T-cell (primary cell): ENCODE measurements around the gene FUBP1. TPM values are rescaled to one million over a fixed set of nuclear protein-coding genes. Genes with fewer than 3 reads are reported as not detected.

Source experiments
- ATAC-seq, 4 experiments: fragments of 200-7000 bp in 3 of 4; fragments of 150-1000 bp in 1 of 4; cut with Tn5 transposase; replicated peaks in 1 of 4; 1 replicate in 3 of 4; 2 replicates in 1 of 4; pipeline ENCODE4 v1.10.0; 2021; ENCODE audit warnings: moderate library complexity in 3 of 4, mild to moderate bottlenecking in 2 of 4, moderate number of reproducible peaks in 1 of 4
- CTCF ChIA-PET, 2 donors: fragments of 300-600 bp; sonication (Branson Sonifier 250); formaldehyde crosslinking; loops; one replicate each; lab custom pipeline; 2022; ENCODE audit warnings: antibody characterized with exemption in 2 of 2; lab: Charles Lee
- POLR2A ChIA-PET, 2 donors: fragments of 300-600 bp; sonication (Branson Sonifier 250); formaldehyde crosslinking; loops; one replicate each; lab custom pipeline; 2022; ENCODE audit warnings: antibody characterized with exemption in 2 of 2; lab: Charles Lee
- DNase-seq, 35 experiments: peaks; one replicate each; pipeline versions ENCODE4 v3.0.0 to v3.0.0-alpha.2; 2013 to 2023
- H3K27ac ChIP-seq: one replicate; pipeline ENCODE4 v1.5.1; 2013; ENCODE audit warnings: low read length
- H3K27me3 ChIP-seq, 2 experiments: replicated peaks in 1 of 2; 1 replicate in 1 of 2; 2 replicates in 1 of 2; pipeline versions ENCODE4 v1.6.1 to v1.7.0; 2013; ENCODE audit warnings: low read length in 1 of 2, mixed read lengths in 1 of 2; ENCODE audit not compliant: control insufficient read depth in 2 of 2, insufficient read depth in 2 of 2; ENCODE audit errors: extremely low read depth in 1 of 2
- H3K36me3 ChIP-seq, 2 donors: 1 replicate in 1 of 2; 2 replicates in 1 of 2; pipeline versions ENCODE4 v1.6.1 to v1.7.0; 2013; ENCODE audit warnings: low read length in 1 of 2; ENCODE audit not compliant: control insufficient read depth in 2 of 2, insufficient read depth in 1 of 2; ENCODE audit errors: extremely low read depth in 1 of 2
- H3K4me1 ChIP-seq, 2 experiments: 1 replicate in 1 of 2; 2 replicates in 1 of 2; pipeline versions ENCODE4 v1.6.1 to v1.7.0; 2013; ENCODE audit warnings: low read length in 2 of 2, mixed read lengths in 1 of 2; ENCODE audit not compliant: insufficient read depth in 2 of 2, control insufficient read depth in 1 of 2; ENCODE audit errors: extremely low read depth in 1 of 2
- H3K4me3 ChIP-seq, 2 donors: 1 replicate in 1 of 2; 2 replicates in 1 of 2; pipeline versions ENCODE4 v1.5.1 to v1.7.0; 2013; ENCODE audit warnings: mild to moderate bottlenecking in 2 of 2, low read length in 1 of 2, moderate library complexity in 1 of 2; ENCODE audit not compliant: control insufficient read depth in 1 of 2; ENCODE audit errors: extremely low read depth in 1 of 2
- H3K9me3 ChIP-seq: 2 replicates; pipeline ENCODE4 v1.7.0; 2013
- H3K27ac Mint-ChIP-seq, 2 donors: one replicate each; pipeline ENCODE4 v1.8.0; 2020 to 2021; ENCODE audit warnings: mild to moderate bottlenecking in 2 of 2, mixed read lengths in 2 of 2
- H3K27me3 Mint-ChIP-seq, 2 donors: one replicate each; pipeline ENCODE4 v1.8.0; 2021 to 2022; ENCODE audit warnings: mixed read lengths in 2 of 2
- H3K36me3 Mint-ChIP-seq: one replicate; pipeline ENCODE4 v1.8.0; 2021; ENCODE audit warnings: mixed read lengths
- H3K4me1 Mint-ChIP-seq, 3 donors: one replicate each; pipeline ENCODE4 v1.8.0; 2020 to 2022; ENCODE audit warnings: mixed read lengths in 3 of 3, mild to moderate bottlenecking in 1 of 3
- H3K4me3 Mint-ChIP-seq, 3 donors: one replicate each; pipeline ENCODE4 v1.8.0; 2020 to 2022; ENCODE audit warnings: mild to moderate bottlenecking in 3 of 3, mixed read lengths in 3 of 3, moderate library complexity in 3 of 3
- H3K9me3 Mint-ChIP-seq, 3 donors: one replicate each; pipeline ENCODE4 v1.8.0; 2020 to 2022; ENCODE audit warnings: mixed read lengths in 3 of 3
- WGBS: methylation state at CpG from one replicate; pipeline ENCODE4 v1.1.5; 2013; ENCODE audit warnings: missing lambda C conversion rate; ENCODE audit not compliant: insufficient coverage; 5-methylcytosine and 5-hydroxymethylcytosine counted together
- total RNA-seq, 35 experiments: library from RNA in 6 of 35; stranded (reverse) in 6 of 35; fragments of 120-200 nt in 1 of 35; gene quantifications; one replicate each; pipeline versions ENCODE4 v1.2.1 to v1.2.4 and lab custom pipeline; 2013 to 2026

Gene FUBP1
- total RNA-seq, 5 donors from 2014 or later (not counting 1 experiment from before 2014, with no cell fraction given) = 180 to 224 (median 194) TPM

DNA sequence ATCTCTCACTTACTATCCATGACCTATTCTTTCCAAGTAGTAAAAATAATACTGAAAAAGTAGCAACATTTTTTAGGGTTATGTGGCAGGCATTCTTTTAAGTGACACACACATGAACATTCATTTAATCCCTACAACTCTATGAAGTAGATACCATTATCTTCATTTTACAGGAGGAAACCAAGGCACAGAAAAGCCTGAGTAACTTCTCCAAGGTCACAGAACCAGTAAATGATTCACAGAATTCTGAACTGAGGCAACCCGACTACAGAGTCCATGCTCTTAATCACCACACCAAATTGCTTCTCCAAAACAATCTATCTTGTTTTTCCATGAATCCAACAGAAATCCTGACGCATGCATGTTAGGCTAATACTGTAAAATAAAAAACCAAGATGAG lies 17.5 kb downstream of the FUBP1 start:
- Mint-ChIP-seq H3K9me3 (no peaks in the 10 kb centered on the region), H3K4me1 (peaks cover 26 to 38% (median 31%) of the 10 kb centered on the region in 3 donors), H3K4me3 (no peak overlapping the region), H3K36me3 (peaks cover 67% of the 10 kb centered on the region), H3K27ac (no peak overlapping the region), H3K27me3 (no peaks in the 10 kb centered on the region)
- Histone ChIP-seq H3K27ac (no peak overlapping the region), H3K9me3 (no peaks in the 10 kb centered on the region), H3K36me3 (peaks cover 5 to 97% of the 10 kb centered on the region in 2 donors), H3K4me3 (no peak overlapping the region), H3K4me1 (no peaks in the 10 kb centered on the region), H3K27me3 (no peaks in the 10 kb centered on the region)
- ATAC-seq (no peak), DNase-seq (no peak)
- POLR2A ChIA-PET = interaction anchor here in 1 of 2 donors (1.1 kb wide), 1 partner anchor 17 kb away, joined by 5 read pairs; the partner anchor contains the start of gene FUBP1
- CTCF ChIA-PET = interaction anchor here in 1 of 2 donors (1.1 kb wide), 1 partner anchor 15 kb away, joined by 3 read pairs; no protein-coding TSS in a partner anchor
- 80% methylated on average over 1 of the region's 2 CpGs for WGBS

DNA sequence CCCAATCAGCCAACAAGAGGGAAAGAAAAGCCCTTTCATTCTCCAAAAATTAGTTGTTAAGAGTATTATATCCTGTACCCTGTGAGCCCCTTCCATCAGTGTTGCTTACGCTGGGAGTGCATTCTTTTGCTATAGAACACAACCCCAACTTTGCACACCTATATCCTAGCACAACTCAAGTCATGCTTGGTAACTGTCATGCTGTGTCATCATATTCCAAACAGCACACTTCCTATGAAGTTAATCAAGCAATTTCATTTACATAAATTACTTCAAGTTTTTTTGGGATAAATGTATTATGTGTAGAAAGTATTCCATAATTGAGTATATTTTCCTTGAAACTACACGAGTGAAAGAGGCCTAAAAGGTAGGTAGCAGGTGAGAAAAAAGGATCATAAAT lies 20.0 kb downstream of the FUBP1 start:
- no peaks in the 10 kb centered on the region for H3K27me3 Mint-ChIP-seq
- H3K36me3 Mint-ChIP-seq = peaks cover 66% of the 10 kb centered on the region
- H3K27ac ChIP-seq = no peak overlapping the region
- 100% methylated on average over 1 of the region's 2 CpGs for WGBS
- peaks cover 22 to 30% (median 27%) of the 10 kb centered on the region in 3 donors for H3K4me1 Mint-ChIP-seq
- CTCF ChIA-PET = interaction anchor here in 1 of 2 donors (0.5 kb wide), 1 partner anchor 1886 kb away, joined by 3 read pairs; no protein-coding TSS in a partner anchor
- H3K4me3 ChIP-seq = no peak overlapping the region
- no peaks in the 10 kb centered on the region for H3K9me3 Mint-ChIP-seq
- H3K4me1 ChIP-seq = no peaks in the 10 kb centered on the region
- ATAC-seq = no peak
- peak overlapping the region; percentile 1 to 28 for H3K27ac Mint-ChIP-seq
- H3K9me3 ChIP-seq = no peaks in the 10 kb centered on the region
- peaks cover 5 to 96% of the 10 kb centered on the region in 2 donors for H3K36me3 ChIP-seq
- DNase-seq = no peak
- H3K27me3 ChIP-seq = no peaks in the 10 kb centered on the region
- no peak overlapping the region for H3K4me3 Mint-ChIP-seq
- POLR2A ChIA-PET = no interaction called here

DNA sequence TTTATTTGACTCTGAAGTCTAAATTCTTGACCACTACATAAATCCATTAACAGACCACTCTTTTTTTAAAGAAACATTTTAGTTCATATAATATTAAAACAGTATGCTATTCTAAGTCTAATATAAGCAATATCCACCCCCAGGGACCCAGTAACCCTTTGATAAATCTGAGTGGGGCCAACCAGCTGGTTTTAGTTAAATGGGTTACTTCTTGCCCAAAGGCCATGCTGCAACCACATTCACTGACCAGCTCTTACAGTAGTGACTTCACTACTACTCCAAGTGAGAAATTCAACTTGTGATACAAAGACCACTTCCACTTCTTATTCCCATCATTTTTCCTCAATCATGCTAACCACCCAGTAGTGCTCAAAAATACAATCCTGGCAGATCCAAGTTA lies 20.5 kb downstream of the FUBP1 start:
- H3K36me3 Mint-ChIP-seq = peaks cover 65% of the 10 kb centered on the region
- ChIA-PET POLR2A (no interaction called here), CTCF (interaction anchor here in 1 of 2 donors (0.5 kb wide), 1 partner anchor 1886 kb away, joined by 3 read pairs; no protein-coding TSS in a partner anchor)
- peaks cover 5 to 93% of the 10 kb centered on the region in 2 donors for H3K36me3 ChIP-seq
- ATAC-seq = no peak
- H3K27ac Mint-ChIP-seq = peak overlapping the region in 1 of 2 donors; percentile 1
- H3K4me1 Mint-ChIP-seq = peaks cover 22 to 30% (median 29%) of the 10 kb centered on the region in 3 donors
- no peaks in the 10 kb centered on the region for H3K9me3 ChIP-seq
- no peaks in the 10 kb centered on the region for H3K9me3 Mint-ChIP-seq
- no peaks in the 10 kb centered on the region for H3K27me3 Mint-ChIP-seq
- H3K4me3 ChIP-seq = no peak overlapping the region
- DNase-seq = no peak
- H3K4me3 Mint-ChIP-seq = no peak overlapping the region
- H3K27ac ChIP-seq = no peak overlapping the region
- H3K4me1 ChIP-seq = no peaks in the 10 kb centered on the region
- no peaks in the 10 kb centered on the region for H3K27me3 ChIP-seq

GRCh38 chr1:77956464-77956863 lies 22.4 kb downstream of the FUBP1 start:
- no peak overlapping the region for H3K4me3 ChIP-seq
- POLR2A ChIA-PET = interaction anchor here (0.5 to 1.5 kb wide), 6 partner anchors 9 to 48 kb away, joined by 3 to 10 read pairs (median 6); partner anchors contain the start of gene DNAJB4 (in 1 of the 2)
- Mint-ChIP-seq H3K9me3 (no peaks in the 10 kb centered on the region), H3K4me3 (no peak overlapping the region), H3K4me1 (peaks cover 22 to 31% (median 23%) of the 10 kb centered on the region in 3 donors), H3K27ac (no peak overlapping the region), H3K27me3 (no peaks in the 10 kb centered on the region), H3K36me3 (peaks cover 65% of the 10 kb centered on the region)
- no peak overlapping the region for H3K27ac ChIP-seq
- ATAC-seq (no peak), DNase-seq (no peak)
- no peaks in the 10 kb centered on the region for H3K27me3 ChIP-seq
- H3K9me3 ChIP-seq = no peaks in the 10 kb centered on the region
- no peaks in the 10 kb centered on the region for H3K4me1 ChIP-seq
- no CpG with 5 or more reads among the region's 3 CpGs for WGBS
- CTCF ChIA-PET = interaction anchor here (0.6 to 1.1 kb wide), 4 partner anchors 15 to 780 kb away, joined by 3 to 4 read pairs (median 3); partner anchors contain the start of gene DNAJB4 (in 1 of the 2)
- H3K36me3 ChIP-seq = peaks cover 9 to 90% of the 10 kb centered on the region in 2 donors

DNA sequence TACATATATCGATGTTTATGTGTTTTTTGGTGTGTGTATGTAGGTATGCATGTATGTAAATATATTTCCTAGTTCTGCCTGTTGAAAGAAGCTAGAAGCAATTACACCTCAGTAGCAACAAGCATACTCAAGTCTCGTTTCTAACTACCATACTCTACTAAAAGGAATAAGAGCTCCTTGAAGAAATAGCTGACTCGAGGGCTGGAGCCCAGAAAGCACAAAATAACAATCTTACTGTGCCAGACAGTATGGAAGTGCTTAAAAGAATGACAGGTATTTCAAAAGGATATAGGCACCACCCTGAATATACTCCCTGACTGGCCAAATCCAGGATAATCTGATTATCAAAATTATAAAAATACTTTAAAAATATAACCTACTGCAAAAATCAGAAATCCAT lies 23.2 kb downstream of the FUBP1 start:
- H3K27me3 Mint-ChIP-seq = no peaks in the 10 kb centered on the region
- H3K4me3 ChIP-seq = no peak overlapping the region
- DNase-seq = no peak
- no CpG with 5 or more reads among the region's 3 CpGs for WGBS
- H3K36me3 Mint-ChIP-seq = peaks cover 62% of the 10 kb centered on the region
- H3K36me3 ChIP-seq = peaks cover 6 to 86% of the 10 kb centered on the region in 2 donors
- ChIA-PET CTCF (interaction anchor here in 1 of 2 donors (0.9 to 1.1 kb wide), 2 partner anchors 49 to 98 kb away, joined by 3 read pairs; partner anchors contain the start of gene DNAJB4), POLR2A (interaction anchor here in 1 of 2 donors (1.4 to 1.5 kb wide), 2 partner anchors 9 to 49 kb away, joined by 4 to 10 read pairs; partner anchors contain the start of gene DNAJB4)
- ATAC-seq = no peak
- H3K9me3 Mint-ChIP-seq = no peaks in the 10 kb centered on the region
- no peaks in the 10 kb centered on the region for H3K9me3 ChIP-seq
- no peaks in the 10 kb centered on the region for H3K4me1 ChIP-seq
- H3K4me3 Mint-ChIP-seq = no peak overlapping the region
- peaks cover 23 to 28% (median 25%) of the 10 kb centered on the region in 3 donors for H3K4me1 Mint-ChIP-seq
- no peak overlapping the region for H3K27ac Mint-ChIP-seq
- H3K27me3 ChIP-seq = no peaks in the 10 kb centered on the region
- H3K27ac ChIP-seq = no peak overlapping the region

- Histone ChIP-seq H3K4me3 (no peak overlapping the region), H3K27me3 (no peaks in the 10 kb centered on the region), H3K27ac (no peak overlapping the region), H3K9me3 (no peaks in the 10 kb centered on the region), H3K4me1 (no peaks in the 10 kb centered on the region), H3K36me3 (peaks cover 6 to 85% of the 10 kb centered on the region in 2 donors)
- H3K27ac Mint-ChIP-seq = no peak overlapping the region
- no CpG with 5 or more reads among the region's 2 CpGs for WGBS
- H3K4me1 Mint-ChIP-seq = peaks cover 22 to 28% (median 26%) of the 10 kb centered on the region in 3 donors
- no peaks in the 10 kb centered on the region for H3K9me3 Mint-ChIP-seq
- no peak for DNase-seq
- no peak overlapping the region for H3K4me3 Mint-ChIP-seq
- POLR2A ChIA-PET = interaction anchor here (0.6 to 0.7 kb wide), 4 partner anchors 18 to 95 kb away, joined by 3 to 4 read pairs (median 3); partner anchors contain the start of gene FUBP1 (in 1 of the 2)
- H3K36me3 Mint-ChIP-seq = peaks cover 50% of the 10 kb centered on the region
- ATAC-seq = no peak
- CTCF ChIA-PET = interaction anchor here in 1 of 2 donors (0.9 kb wide), 1 partner anchor 97 kb away, joined by 3 read pairs; no protein-coding TSS in a partner anchor
- H3K27me3 Mint-ChIP-seq = no peaks in the 10 kb centered on the region
Measured at GRCh38 chr1:77954521-77954920, 24.4 kb downstream of the FUBP1 start.
